ENCODE measurements around the gene SORL1. TPM values are rescaled to one million over a fixed set of nuclear protein-coding genes. Genes with fewer than 3 reads are reported as not detected.

SORL1 gene
- total and polyA plus RNA-seq, 2 experiments from 2014 or later: 6.4 to 18.2 TPM

DNA sequence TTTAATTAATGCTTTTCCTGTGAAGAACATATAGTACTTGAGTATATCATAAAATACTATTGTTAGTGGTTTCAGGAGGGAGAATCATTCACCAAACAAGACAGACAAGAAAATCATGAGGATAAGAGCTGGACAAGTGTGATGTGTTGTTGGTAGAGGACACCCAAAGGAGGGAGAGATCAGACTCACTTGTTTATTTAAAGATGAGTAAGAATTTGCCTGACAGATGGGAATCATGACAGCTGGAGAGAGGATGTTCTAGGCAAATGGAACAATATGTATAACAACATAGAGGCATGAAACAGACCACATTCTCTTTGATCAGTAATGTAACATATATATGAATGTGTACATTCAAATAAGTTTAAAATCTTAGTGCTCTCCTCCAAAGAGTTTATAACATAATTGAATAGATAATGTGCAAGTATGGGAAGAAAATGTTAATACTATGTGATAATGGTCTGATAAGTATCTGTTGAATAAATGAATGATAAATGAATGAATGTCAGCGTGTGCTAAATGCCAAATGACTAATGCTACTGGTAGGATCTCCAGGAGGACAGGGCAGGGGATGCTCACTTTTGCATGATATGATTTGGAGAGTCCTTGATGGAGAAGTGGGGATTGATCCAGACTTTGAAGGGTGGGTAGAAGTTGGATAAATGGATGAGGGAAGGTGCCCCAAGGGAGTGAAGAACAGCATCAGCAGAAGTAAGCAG lies 229.6 kb downstream of the SORL1 start:
- no peaks in the 10 kb centered on the region for H3K9me3 ChIP-seq (ENCODE audit: low read depth)
- DNase-seq (ENCODE audit: low read depth in 1 of 2, low spot score in 1 of 2): no peak
- H3K4me3 ChIP-seq: no peak overlapping the region
- H3K4me1 ChIP-seq (ENCODE audit: low read depth): no peaks in the 10 kb centered on the region
- no peak overlapping the region for H3K27ac ChIP-seq
- no peaks in the 10 kb centered on the region for H3K36me3 ChIP-seq
- TF ChIP-seq, protein P1, sequence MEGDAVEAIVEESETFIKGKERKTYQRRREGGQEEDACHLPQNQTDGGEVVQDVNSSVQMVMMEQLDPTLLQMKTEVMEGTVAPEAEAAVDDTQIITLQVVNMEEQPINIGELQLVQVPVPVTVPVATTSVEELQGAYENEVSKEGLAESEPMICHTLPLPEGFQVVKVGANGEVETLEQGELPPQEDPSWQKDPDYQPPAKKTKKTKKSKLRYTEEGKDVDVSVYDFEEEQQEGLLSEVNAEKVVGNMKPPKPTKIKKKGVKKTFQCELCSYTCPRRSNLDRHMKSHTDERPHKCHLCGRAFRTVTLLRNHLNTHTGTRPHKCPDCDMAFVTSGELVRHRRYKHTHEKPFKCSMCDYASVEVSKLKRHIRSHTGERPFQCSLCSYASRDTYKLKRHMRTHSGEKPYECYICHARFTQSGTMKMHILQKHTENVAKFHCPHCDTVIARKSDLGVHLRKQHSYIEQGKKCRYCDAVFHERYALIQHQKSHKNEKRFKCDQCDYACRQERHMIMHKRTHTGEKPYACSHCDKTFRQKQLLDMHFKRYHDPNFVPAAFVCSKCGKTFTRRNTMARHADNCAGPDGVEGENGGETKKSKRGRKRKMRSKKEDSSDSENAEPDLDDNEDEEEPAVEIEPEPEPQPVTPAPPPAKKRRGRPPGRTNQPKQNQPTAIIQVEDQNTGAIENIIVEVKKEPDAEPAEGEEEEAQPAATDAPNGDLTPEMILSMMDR (IDR thresholded peaks at IDR 0.05; ENCODE audit: low read depth, low read length): no peak
- no peaks in the 10 kb centered on the region for H3K27me3 ChIP-seq

Other genes with a start within 250 kb of the SORL1 start
- gene SC5D, start 159.5 kb upstream of the SORL1 start, total RNA-seq: 246 and 343 TPM in 2 replicates
- 475 and 620 TPM in 2 replicates for gene SC5D, start 159.5 kb upstream of the SORL1 start, polyA plus RNA-seq

Measured in cardiac muscle cell (in vitro differentiated cells and primary cell).